SU-DHL-6 (cell line): ENCODE data around the gene ABHD13.

Experiments
- H2AFZ ChIP-seq: fragments of 200-600 bp; sonication (generic); 2 replicates; pipeline ENCODE4 v1.6.1; 2014; ENCODE audit warnings: low read depth, mild to moderate bottlenecking, moderate library complexity, mixed read lengths, antibody characterized with exemption, low read length; ENCODE audit not compliant: severe bottlenecking
- H3F3A ChIP-seq: fragments of 200-600 bp; shearing (Covaris generic); 2 replicates; pipeline ENCODE4 v1.6.0; 2016; ENCODE audit warnings: antibody characterized with exemption, mild to moderate bottlenecking; ENCODE audit not compliant: insufficient read depth
- H3K27ac ChIP-seq: fragments of 200-600 bp; sonication (generic); 2 replicates; pipeline ENCODE4 v1.5.1; 2016; ENCODE audit warnings: low read depth, mild to moderate bottlenecking, low read length, moderate library complexity, mixed read lengths
- H3K27me3 ChIP-seq: fragments of 200-600 bp; sonication (generic), shearing (Covaris generic); 2 replicates; pipeline ENCODE4 v1.6.0; 2014; ENCODE audit warnings: mild to moderate bottlenecking, low read length
- H3K36me3 ChIP-seq: fragments of 200-600 bp; sonication (generic); 2 replicates; pipeline ENCODE4 v1.6.1; 2014; ENCODE audit warnings: mild to moderate bottlenecking, low read length, mixed read lengths
- H3K4me2 ChIP-seq: fragments of 300-600, 200-600 bp; shearing (Covaris generic), sonication (generic); 2 replicates; pipeline ENCODE4 v1.6.0; 2014; ENCODE audit warnings: low read length, low read depth, mild to moderate bottlenecking; ENCODE audit not compliant: poor library complexity, severe bottlenecking
- H3K4me3 ChIP-seq: fragments of 200-600 bp; sonication (generic); 2 replicates; pipeline ENCODE4 v1.5.1; 2014; ENCODE audit warnings: antibody characterized with exemption, low read length, mild to moderate bottlenecking, mixed read lengths; ENCODE audit not compliant: insufficient read depth, poor library complexity, severe bottlenecking
- H3K79me2 ChIP-seq: fragments of 200-600 bp; sonication (generic); 2 replicates; pipeline ENCODE4 v1.6.1; 2014; ENCODE audit warnings: mild to moderate bottlenecking, low read length, moderate library complexity; ENCODE audit not compliant: insufficient read depth
- H3K9ac ChIP-seq: fragments of 200-600 bp; sonication (generic); 2 replicates; pipeline ENCODE4 v1.7.0; 2014; ENCODE audit warnings: mild to moderate bottlenecking, low read length
- H3K9me2 ChIP-seq: fragments of 200-600 bp; sonication (generic); replicated peaks from 2 replicates; pipeline ENCODE4 v1.6.1; 2014; ENCODE audit warnings: low read length; ENCODE audit not compliant: insufficient read depth
- H3K9me3 ChIP-seq: fragments of 200-600 bp; sonication (generic); 2 replicates; pipeline ENCODE4 v1.6.1; 2014; ENCODE audit warnings: low read length, mixed read lengths; ENCODE audit not compliant: insufficient read depth
- H4K20me1 ChIP-seq: fragments of 200-600 bp; sonication (generic); 2 replicates; pipeline ENCODE4 v1.6.1; 2014; ENCODE audit warnings: low read depth, mild to moderate bottlenecking, antibody characterized with exemption, low read length, moderate library complexity, mixed read lengths
- EZH2phosphoT487 ChIP-seq: fragments of 200-600 bp; sonication (generic), shearing (Covaris generic); conservative IDR thresholded peaks from 2 replicates; pipeline ENCODE4 v1.6.1; 2018; ENCODE audit warnings: mild to moderate bottlenecking, antibody characterized with exemption, low read length, moderate library complexity, mixed read lengths
- TF ChIP-seq, protein P1 (sequence below): fragments of 200-600 bp; sonication (generic); IDR thresholded peaks from one replicate; pipeline ENCODE4 v1.5.1; 2017; ENCODE audit warnings: antibody characterized with exemption, mild to moderate bottlenecking, low read length, moderate library complexity; ENCODE audit not compliant: insufficient read depth, poor library complexity, severe bottlenecking

The ABHD13 gene

DNA sequence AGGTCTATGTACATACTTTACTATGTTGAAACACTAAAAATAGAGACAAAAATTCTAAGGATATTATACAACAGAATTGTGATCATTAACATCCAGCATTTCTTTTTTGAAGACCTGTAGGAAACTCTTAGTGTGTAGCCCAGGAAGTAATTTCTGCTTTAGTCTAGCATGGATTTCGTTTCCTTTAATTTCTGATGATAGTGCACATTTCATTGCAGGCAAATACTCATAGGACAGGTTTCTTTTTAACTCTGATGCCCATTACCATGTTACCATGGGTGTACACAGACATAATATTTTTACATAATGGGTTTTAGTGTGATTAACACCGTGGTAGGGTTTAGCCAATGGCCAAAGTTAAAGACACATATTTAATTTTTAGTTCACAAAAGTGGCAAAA, 29.9 kb upstream of the ABHD13 start:
- TF ChIP-seq EZH2phosphoT487: no peak
- TF ChIP-seq, protein P1, sequence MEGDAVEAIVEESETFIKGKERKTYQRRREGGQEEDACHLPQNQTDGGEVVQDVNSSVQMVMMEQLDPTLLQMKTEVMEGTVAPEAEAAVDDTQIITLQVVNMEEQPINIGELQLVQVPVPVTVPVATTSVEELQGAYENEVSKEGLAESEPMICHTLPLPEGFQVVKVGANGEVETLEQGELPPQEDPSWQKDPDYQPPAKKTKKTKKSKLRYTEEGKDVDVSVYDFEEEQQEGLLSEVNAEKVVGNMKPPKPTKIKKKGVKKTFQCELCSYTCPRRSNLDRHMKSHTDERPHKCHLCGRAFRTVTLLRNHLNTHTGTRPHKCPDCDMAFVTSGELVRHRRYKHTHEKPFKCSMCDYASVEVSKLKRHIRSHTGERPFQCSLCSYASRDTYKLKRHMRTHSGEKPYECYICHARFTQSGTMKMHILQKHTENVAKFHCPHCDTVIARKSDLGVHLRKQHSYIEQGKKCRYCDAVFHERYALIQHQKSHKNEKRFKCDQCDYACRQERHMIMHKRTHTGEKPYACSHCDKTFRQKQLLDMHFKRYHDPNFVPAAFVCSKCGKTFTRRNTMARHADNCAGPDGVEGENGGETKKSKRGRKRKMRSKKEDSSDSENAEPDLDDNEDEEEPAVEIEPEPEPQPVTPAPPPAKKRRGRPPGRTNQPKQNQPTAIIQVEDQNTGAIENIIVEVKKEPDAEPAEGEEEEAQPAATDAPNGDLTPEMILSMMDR: no peak
- Histone ChIP-seq H3K9me2 (no peaks in the 10 kb centered on the region), H4K20me1 (no peaks in the 10 kb centered on the region), H3F3A (no peaks in the 10 kb centered on the region), H3K36me3 (no peaks in the 10 kb centered on the region), H2AFZ (no peak overlapping the region), H3K4me3 (no peak overlapping the region), H3K79me2 (no peaks in the 10 kb centered on the region), H3K4me2 (no peak overlapping the region), H3K9ac (no peak overlapping the region), H3K27me3 (no peaks in the 10 kb centered on the region), H3K27ac (no peak overlapping the region), H3K9me3 (no peaks in the 10 kb centered on the region)

DNA sequence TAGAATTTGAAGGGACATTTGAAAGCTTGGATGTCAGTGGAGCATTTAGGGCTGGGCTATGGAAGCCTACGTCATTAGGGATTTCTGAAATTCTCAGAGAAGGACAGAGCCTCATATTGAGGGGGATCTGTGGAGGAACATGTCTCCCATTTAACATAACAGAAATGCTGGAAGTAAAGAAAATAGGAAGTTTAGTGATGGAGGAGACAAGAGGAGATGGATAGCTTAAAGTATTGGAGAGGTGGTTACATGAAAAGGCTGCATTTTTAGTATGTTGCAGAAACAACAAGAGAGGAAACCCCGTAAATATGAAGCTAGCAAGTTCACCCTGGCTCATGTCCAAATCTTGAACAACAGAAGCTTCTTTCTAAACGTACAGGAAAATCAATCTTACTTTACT, 27.3 kb upstream of the ABHD13 start:
- Histone ChIP-seq H3K27me3 (no peaks in the 10 kb centered on the region), H3K9ac (no peak overlapping the region), H3K79me2 (no peaks in the 10 kb centered on the region), H3K9me3 (peaks cover 15% of the 10 kb centered on the region; the same call in 1 of the 2 replicates), H4K20me1 (no peaks in the 10 kb centered on the region), H3F3A (no peaks in the 10 kb centered on the region), H3K27ac (no peak overlapping the region), H2AFZ (no peak overlapping the region), H3K9me2 (no peaks in the 10 kb centered on the region), H3K36me3 (no peaks in the 10 kb centered on the region), H3K4me2 (no peak overlapping the region), H3K4me3 (no peak overlapping the region)
- TF ChIP-seq, protein P1: no peak
- no peak for TF ChIP-seq EZH2phosphoT487

DNA sequence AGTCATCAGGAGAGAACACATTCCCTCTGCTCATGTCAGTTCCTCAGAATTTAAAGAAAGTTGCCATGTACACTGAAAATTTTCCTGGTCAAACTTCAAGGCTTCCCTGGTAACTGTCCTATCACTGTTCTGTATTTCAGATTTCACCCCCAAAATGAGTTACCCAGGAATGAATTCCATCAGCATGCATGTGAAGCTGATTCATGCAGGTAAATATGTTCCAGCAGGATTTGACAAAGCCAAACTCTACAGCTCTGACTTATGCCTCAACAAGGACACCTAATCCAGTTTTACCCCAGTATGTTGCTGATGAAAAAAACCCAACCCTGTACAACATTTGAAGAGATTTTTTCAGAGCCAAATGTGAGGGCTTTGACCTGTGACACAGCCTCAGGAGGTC, 24.4 kb upstream of the ABHD13 start:
- H4K20me1 ChIP-seq: no peaks in the 10 kb centered on the region
- H3F3A ChIP-seq: no peaks in the 10 kb centered on the region
- no peak overlapping the region for H2AFZ ChIP-seq
- no peak overlapping the region for H3K27ac ChIP-seq
- H3K4me2 ChIP-seq: no peak overlapping the region
- H3K9ac ChIP-seq: no peak overlapping the region
- peaks cover 15% of the 10 kb centered on the region; the same call in 1 of the 2 replicates for H3K9me3 ChIP-seq
- no peak overlapping the region for H3K4me3 ChIP-seq
- no peaks in the 10 kb centered on the region for H3K79me2 ChIP-seq
- TF ChIP-seq, protein P1: no peak
- TF ChIP-seq EZH2phosphoT487: no peak
- H3K27me3 ChIP-seq: no peaks in the 10 kb centered on the region
- H3K36me3 ChIP-seq: no peaks in the 10 kb centered on the region
- no peaks in the 10 kb centered on the region for H3K9me2 ChIP-seq

DNA sequence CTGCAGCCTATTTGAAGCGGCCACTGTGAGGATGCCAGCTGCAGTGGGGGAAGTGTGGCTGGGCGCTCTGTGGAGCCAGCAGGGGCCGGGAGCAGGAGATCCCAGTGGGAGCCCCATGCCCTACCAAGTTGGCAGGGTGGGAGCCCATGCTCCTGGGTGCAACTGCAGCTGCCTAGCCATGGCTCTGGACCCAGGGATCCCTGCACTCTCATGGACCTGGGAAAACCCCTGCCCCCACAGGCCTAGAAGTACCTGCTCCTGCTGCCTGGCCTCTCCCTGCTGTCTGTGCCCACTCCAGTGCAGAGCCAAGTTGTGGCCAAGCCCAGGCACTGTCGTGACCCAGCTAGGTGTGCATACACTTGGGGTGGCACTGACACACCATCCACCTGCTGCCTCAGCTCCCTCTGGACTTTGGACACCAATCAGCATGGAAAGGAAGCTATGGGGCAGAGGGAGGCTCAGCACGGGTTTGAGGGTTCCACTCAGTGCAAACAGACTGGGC, 23.7 kb upstream of the ABHD13 start:
- Histone ChIP-seq H3F3A (no peaks in the 10 kb centered on the region), H3K9me3 (peaks cover 15% of the 10 kb centered on the region; the same call in 1 of the 2 replicates), H2AFZ (no peak overlapping the region), H3K9me2 (no peaks in the 10 kb centered on the region), H3K4me3 (no peak overlapping the region), H3K27me3 (no peaks in the 10 kb centered on the region), H3K79me2 (no peaks in the 10 kb centered on the region), H3K36me3 (no peaks in the 10 kb centered on the region), H4K20me1 (no peaks in the 10 kb centered on the region), H3K27ac (no peak overlapping the region), H3K4me2 (no peak overlapping the region), H3K9ac (no peak overlapping the region)
- TF ChIP-seq, protein P1: no peak
